C4-2B (cell line): ENCODE measurements around the gene PITX2.

Experiments
- H3K27ac ChIP-seq: fragments of 450-650 bp; 2 replicates; pipeline ENCODE4 v1.5.1; 2017
- ZFX ChIP-seq: fragments of 450-650 bp; IDR thresholded peaks from 2 replicates; pipeline ENCODE4 v1.6.1; 2017
- TF ChIP-seq, protein P1 (sequence below): fragments of 450-650 bp; conservative IDR thresholded peaks from 2 replicates; pipeline ENCODE4 v1.5.1; 2017; ENCODE audit warnings: mild to moderate bottlenecking

The PITX2 gene

DNA sequence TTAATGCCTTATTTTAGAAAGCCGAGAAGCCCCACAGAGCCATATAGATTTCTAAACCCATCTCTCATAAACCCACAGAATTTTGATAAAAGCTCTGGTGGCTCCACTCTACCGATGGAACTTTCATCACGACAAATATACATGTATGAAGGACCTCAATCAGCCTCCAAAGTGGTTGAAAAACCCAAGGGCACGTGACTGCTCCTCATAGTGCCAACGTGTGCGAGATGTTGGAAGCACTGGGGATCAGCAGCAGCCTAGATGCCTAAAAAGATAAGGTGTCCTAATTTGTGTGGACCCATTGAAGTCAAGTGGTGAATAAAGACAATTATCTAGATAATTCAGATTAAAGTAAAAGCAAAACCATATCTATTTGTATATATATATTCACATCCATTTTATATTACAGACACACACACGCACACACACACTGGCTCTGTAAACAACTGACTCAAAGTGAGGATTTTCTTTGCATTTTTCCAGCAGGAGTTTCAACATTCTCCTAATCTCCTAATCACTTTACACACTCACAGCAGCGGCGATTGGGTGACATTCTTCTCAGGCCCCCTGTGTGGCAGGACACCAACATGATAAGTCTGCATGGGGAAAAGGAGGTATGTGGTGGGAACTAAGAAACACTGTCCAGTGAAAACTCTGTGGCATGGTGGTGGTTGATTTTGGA lies 2.8 kb upstream of the PITX2 start:
- H3K27ac ChIP-seq: no peak overlapping the region
- TF ChIP-seq, protein P1, sequence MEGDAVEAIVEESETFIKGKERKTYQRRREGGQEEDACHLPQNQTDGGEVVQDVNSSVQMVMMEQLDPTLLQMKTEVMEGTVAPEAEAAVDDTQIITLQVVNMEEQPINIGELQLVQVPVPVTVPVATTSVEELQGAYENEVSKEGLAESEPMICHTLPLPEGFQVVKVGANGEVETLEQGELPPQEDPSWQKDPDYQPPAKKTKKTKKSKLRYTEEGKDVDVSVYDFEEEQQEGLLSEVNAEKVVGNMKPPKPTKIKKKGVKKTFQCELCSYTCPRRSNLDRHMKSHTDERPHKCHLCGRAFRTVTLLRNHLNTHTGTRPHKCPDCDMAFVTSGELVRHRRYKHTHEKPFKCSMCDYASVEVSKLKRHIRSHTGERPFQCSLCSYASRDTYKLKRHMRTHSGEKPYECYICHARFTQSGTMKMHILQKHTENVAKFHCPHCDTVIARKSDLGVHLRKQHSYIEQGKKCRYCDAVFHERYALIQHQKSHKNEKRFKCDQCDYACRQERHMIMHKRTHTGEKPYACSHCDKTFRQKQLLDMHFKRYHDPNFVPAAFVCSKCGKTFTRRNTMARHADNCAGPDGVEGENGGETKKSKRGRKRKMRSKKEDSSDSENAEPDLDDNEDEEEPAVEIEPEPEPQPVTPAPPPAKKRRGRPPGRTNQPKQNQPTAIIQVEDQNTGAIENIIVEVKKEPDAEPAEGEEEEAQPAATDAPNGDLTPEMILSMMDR: no peak
- TF ChIP-seq ZFX: no peak

DNA sequence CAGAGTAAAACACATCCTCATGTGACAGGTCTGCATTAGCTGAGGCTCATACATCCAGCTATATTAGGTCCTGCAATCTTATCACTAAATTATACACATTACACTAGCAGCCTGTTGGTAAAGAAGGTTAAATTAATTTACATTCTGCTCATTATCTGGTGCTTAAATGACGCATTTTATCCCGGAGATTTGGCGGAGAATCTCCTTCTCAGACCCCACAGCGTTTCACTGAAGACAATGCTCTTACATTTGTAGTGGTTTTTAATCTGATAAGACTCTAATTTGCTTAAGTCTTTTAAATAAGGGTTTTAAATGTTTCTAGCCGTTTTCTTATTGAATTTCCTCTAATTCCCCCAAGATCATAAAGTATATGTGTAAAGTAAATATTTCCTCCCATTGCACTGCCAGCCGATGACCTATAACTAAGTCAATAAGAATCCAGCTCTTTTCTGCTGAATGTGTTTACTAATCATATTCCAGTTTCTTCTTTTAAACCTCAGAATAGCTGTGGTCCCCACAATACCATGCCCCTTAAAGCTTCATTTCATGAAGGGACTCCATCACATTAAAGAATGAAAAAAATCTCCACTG lies 2.1 kb upstream of the PITX2 start:
- H3K27ac ChIP-seq: no peak overlapping the region
- TF ChIP-seq, protein P1: no peak
- TF ChIP-seq ZFX: no peak

DNA sequence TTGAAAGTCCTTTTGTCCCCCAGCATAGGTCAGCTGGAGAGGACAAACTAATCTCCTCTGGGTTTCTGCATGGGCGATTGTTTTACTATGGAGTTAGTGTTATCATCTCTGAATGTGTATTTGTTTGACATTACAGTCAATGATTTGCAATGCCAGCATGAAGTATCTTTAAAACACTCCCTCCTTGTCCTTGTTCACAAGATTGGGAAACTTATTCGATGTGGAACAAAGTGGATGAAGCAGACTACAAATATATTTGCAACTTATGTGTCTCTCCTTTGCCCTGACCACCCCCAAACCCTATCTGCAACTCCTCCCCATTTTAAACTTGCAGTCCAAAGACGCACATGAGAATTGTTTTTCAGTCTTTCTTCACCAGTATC lies 1.5 kb upstream of the PITX2 start:
- H3K27ac ChIP-seq: no peak overlapping the region
- TF ChIP-seq, protein P1: no peak
- TF ChIP-seq ZFX: no peak

DNA sequence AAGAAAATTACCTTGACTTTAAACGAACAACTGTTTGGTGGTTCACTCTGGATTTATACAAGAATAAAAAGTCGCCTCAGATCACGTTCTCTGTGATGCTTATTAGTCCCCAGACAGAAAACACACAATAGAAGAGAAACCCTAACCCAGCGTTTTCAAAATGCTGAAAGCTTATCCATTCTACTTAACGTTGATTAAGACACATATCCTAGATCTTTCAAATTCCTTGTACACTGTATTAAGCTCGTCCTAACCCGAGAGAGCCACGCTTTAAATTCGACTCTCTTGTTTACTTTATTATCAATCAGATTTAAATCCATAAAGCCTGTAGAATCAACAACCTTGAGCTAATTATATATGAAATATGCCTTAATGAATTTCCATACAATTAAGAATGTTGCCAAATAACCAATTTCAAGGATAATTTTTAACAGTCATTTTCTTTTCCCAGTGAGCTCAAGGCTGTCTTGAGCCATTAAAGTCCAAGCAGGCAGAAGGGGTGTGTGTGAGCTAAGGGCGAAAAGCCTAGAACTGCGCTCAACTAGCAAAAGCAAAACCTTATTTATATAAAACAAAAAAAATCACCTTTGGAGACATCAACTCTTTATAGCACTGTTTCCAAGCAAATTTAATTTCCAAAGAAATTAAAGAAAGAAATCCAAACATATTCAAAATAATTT lies 981 bp upstream of the PITX2 start:
- H3K27ac ChIP-seq: no peak overlapping the region
- TF ChIP-seq, protein P1: no peak
- no peak for TF ChIP-seq ZFX

DNA sequence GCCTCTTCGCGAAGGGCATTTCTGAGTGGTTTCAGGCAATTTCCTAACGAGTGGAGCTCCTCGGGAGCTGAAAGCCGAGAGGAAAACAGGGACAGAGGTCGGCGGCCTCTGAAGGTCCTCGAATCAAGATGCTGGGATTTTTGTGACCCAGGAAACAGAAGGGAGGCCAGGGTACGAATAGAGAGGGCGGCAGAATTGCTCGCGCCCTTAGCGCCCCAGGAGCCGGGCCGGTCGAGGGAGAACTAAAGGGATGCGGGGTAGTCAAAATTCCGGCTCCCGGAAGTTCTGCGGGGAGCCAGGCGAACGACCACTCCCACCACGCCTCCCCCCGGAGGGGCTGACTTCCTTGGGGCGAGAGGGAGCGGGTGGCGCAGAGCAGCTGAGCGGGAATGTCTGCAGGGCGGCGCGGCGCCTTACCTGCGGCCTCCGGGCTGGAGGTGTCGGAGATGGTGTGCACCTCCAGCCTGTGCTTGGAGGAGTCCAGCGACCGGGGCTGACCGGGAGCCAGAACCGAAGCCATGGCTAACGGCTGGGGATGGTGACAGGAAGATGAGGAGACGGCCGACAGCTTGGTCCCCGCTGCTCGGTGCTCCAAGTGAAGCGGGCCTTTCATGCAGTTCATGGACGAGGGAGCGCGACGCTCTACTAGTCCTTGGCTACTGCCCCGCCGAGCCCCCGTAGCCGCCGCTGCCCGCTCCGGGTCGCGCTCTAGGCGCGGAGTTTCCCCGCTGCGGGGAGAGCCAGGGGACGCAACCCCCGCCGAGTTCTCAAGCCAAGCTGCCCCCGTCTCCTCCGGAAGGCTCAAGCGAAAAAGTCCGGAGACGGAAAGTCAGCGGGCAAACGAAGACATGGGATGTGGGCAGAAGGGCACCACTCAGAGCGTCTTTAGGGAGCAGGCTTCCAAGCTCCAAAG lies 782 bp downstream of the PITX2 start:
- TF ChIP-seq, protein P1: no peak
- TF ChIP-seq ZFX: no peak
- no peak overlapping the region for H3K27ac ChIP-seq

DNA sequence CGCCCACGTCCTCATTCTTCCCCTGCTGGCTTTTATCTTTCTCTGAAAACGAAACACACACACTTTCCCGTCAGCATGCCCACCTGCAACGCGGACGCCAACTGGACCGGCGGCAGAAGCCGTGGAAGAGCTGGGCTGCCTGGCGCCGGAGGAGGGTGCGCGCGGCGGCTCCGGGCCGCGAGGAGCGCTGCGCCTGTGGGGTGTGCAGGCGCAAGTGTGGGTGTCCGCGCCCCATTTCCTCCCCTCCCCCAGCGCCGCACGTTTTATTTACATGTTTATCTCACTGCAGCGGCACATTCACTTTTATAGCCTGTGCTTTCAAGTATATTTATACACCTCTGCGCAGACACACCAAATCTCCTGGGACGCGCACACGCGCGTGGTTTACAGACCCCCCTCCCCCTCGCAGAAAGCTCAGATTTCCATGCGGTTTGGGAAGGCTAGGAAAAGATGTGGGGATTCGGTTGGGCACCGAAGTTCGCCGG lies 1.5 kb downstream of the PITX2 start:
- H3K27ac ChIP-seq: no peak overlapping the region
- no peak for TF ChIP-seq ZFX

DNA sequence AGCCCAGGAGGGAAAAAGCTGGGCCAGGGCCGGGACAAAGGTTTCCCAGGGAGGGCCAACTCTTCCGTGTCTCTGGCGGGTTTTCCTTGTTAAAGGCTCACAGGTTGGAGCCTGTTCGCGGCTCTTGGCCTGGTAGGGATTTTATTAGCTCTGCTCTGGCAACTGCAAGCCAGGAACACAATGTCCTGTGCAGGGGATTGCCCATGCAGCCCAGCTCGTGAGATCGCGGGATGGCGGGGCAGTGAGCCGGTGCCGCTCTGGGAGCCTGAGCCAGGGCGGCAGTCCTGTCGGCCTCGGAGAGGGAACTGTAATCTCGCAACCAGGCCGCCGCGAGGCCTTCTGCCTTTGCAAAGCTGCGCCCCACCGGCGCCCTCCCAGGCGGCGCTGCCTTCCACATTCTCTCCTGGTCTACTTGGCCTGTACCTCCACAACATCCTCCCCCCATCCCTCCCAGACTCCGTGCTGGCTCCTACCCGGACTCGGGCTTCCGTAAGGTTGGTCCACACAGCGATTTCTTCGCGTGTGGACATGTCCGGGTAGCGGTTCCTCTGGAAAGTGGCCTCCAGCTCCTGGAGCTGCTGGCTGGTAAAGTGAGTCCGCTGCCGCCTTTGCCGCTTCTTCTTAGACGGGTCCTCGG lies 2.1 kb downstream of the PITX2 start:
- no peak overlapping the region for H3K27ac ChIP-seq
- no peak for TF ChIP-seq ZFX
- TF ChIP-seq, protein P1: no peak
